ENCODE data around the gene VTCN1.

The VTCN1 gene

DNA sequence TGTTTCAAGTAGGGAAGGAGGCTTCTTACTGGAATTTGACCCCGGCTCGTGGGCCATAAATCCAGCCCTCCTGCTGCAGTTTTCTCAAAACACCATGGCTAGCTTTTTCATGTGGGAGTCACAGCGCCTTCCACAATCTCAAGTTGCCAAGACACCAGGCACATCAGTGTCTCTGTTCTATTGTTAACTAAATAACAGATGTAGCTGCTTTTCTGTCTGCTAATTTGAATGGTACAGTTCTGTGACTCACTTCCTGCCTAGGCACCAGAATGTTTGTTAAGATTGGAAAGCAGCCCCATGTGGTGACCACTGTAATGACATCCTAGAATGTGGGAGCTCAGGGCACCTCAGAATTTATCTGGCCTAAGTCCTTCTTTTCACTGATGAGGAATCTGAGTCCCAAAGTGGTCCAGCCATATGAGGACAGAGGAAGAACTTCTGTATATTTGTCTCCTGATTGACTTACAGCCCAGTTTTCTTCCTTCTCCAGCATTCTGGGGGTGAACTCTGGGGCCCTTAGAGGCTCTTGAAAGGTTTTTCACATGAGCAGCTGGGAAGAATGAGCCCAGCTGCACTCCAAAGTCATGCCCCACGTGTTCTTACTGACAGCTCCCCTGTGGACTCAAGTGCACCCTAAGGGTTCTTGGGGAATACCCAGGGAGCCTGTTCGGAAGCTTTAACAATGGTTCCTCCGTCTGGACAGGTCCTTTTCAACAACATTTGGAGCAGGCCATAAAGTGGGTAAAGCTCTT, 116.7 kb downstream of the VTCN1 start:
- DNase-seq: no peak

Data from NCI-H510A treated with DMSO at 0.1 percent for 48 hours (cell line).